Tibial nerve (tissue), 4 donors: ENCODE data around the gene CRYGA. TPM values are rescaled to one million over a fixed set of nuclear protein-coding genes. Genes with fewer than 3 reads are reported as not detected.
"Not testable (repeated sequence)": the region's sequence is repeated elsewhere in the genome, so short reads cannot be mapped to it uniquely, and the experiment has no call there.

ENCODE experiments used
- DNase-seq, 2 donors: peaks; one replicate each; pipeline ENCODE4 v3.0.0-alpha.2; 2019; ENCODE audit warnings: low spot score in 2 of 2
- H3K27ac ChIP-seq, 4 donors: fragments of 200-600 bp; sonication (generic) in 3 of 4; one replicate each; pipeline ENCODE4 v1.5.1; 2017 to 2019; ENCODE audit warnings: mild to moderate bottlenecking in 1 of 4
- H3K27me3 ChIP-seq, 2 donors: fragments of 200-600 bp; sonication (generic) in 1 of 2; one replicate each; pipeline versions ENCODE4 v1.5.1 to v1.6.0; 2017 to 2019
- H3K36me3 ChIP-seq, 3 donors: fragments of 200-600 bp; sonication (generic); one replicate each; pipeline ENCODE4 v1.5.1; 2018 to 2019
- H3K4me1 ChIP-seq, 4 donors: fragments of 200-600 bp; sonication (generic) in 3 of 4; one replicate each; pipeline ENCODE4 v1.5.1; 2017 to 2019
- H3K4me3 ChIP-seq, 4 donors: fragments of 200-600 bp; sonication (generic) in 3 of 4; one replicate each; pipeline ENCODE4 v1.5.1; 2017 to 2019; ENCODE audit warnings: mild to moderate bottlenecking in 1 of 4, moderate library complexity in 1 of 4
- H3K9me3 ChIP-seq, 4 donors: fragments of 200-600 bp; sonication (generic) in 3 of 4; one replicate each; pipeline ENCODE4 v1.5.1; 2017 to 2019
- CTCF ChIP-seq, 5 experiments: fragments of 200-600 bp in 3 of 5; fragments of 450-650 bp in 2 of 5; sonication (generic) in 3 of 5; IDR thresholded peaks; one replicate each; pipeline ENCODE4 v1.5.1; 2016 to 2019; ENCODE audit warnings: antibody characterized with exemption in 5 of 5, mild to moderate bottlenecking in 3 of 5, moderate library complexity in 2 of 5
- EP300 ChIP-seq, 2 donors: sonication (generic); formaldehyde crosslinking; IDR thresholded peaks; one replicate each; pipeline ENCODE4 v1.6.1; 2017; ENCODE audit warnings: antibody characterized with exemption in 2 of 2, mild to moderate bottlenecking in 1 of 2
- POLR2A ChIP-seq, 2 donors: fragments of 450-650 bp; IDR thresholded peaks; one replicate each; pipeline ENCODE4 v1.6.1; 2017; ENCODE audit warnings: antibody characterized with exemption in 2 of 2, mild to moderate bottlenecking in 2 of 2, moderate library complexity in 2 of 2
- WGBS, 2 donors: methylation state at CpG; one replicate each; pipeline ENCODE4 v1.1.5; 2018; 5-methylcytosine and 5-hydroxymethylcytosine counted together
- total RNA-seq, 4 donors: library from RNA; depleted of rRNA; stranded (reverse); fragments of >200 nt; gene quantifications; one replicate each; pipeline ENCODE4 v1.1.0, GENCODE V29; 2016

The CRYGA gene
- total RNA-seq, 4 donors from 2014 or later = not detected

- Histone ChIP-seq H3K27me3 (peaks cover 0 to 37% of the 10 kb centered on the region in 2 donors), H3K36me3 (no peaks in the 10 kb centered on the region), H3K4me1 (peaks cover 0 to 12% (median 3%) of the 10 kb centered on the region in 4 donors), H3K27ac (no peak overlapping the region), H3K4me3 (no peak overlapping the region), H3K9me3 (no peaks in the 10 kb centered on the region)
- WGBS, 2 donors = 95 to 97% methylated on average over 12 of the region's 12 CpGs
- TF ChIP-seq CTCF (IDR thresholded peaks at IDR 0.05) (no peak), POLR2A (IDR thresholded peaks at IDR 0.05) (no peak), EP300 (IDR thresholded peaks at IDR 0.05) (no peak)
- no peak for DNase-seq
These were observed 35.3 kb downstream of the CRYGA start for GRCh38 chr2:208128136-208128535.

- H3K4me1 ChIP-seq = peaks cover 0 to 12% (median 3%) of the 10 kb centered on the region in 4 donors
- H3K9me3 ChIP-seq = no peaks in the 10 kb centered on the region
- no peak overlapping the region for H3K4me3 ChIP-seq
- no peak for TF ChIP-seq CTCF (IDR thresholded peaks at IDR 0.05)
- TF ChIP-seq POLR2A (IDR thresholded peaks at IDR 0.05) = no peak
- no peak for TF ChIP-seq EP300 (IDR thresholded peaks at IDR 0.05)
- no peak overlapping the region for H3K27ac ChIP-seq
- H3K27me3 ChIP-seq = peaks cover 0 to 37% of the 10 kb centered on the region in 2 donors
- H3K36me3 ChIP-seq = no peaks in the 10 kb centered on the region
- DNase-seq = no peak
- 94 to 97% methylated on average over 4 of the region's 4 CpGs for WGBS, 2 donors
These were observed 36.3 kb downstream of the CRYGA start for GRCh38 chr2:208127090-208127489.

DNA sequence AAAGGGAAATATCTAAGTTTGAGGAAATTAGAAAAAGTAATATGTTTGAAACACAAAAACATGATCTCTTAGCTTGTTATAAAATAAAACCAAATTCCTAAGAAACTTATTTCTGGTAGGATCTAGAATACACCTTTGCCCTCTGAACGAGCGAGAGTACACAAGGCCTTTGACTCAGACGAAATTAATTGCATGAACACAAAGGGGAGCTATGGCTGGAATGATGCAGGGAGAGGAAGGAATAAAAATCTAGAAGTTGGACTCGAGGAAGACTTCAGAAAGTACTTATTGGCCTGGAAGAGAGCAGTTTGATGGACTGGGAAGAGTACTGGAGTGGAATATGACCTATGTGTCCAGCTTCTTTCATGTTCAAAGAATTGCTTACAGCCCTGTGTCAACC lies 38.1 kb downstream of the CRYGA start:
- no peak for DNase-seq
- Histone ChIP-seq H3K9me3 (no peaks in the 10 kb centered on the region), H3K36me3 (no peaks in the 10 kb centered on the region), H3K27me3 (peaks cover 0 to 37% of the 10 kb centered on the region in 2 donors), H3K4me3 (no peak overlapping the region), H3K27ac (no peak overlapping the region), H3K4me1 (peaks cover 0 to 12% (median 3%) of the 10 kb centered on the region in 4 donors)
- WGBS, 2 donors = 62 to 64% methylated on average over 4 of the region's 4 CpGs
- TF ChIP-seq CTCF (IDR thresholded peaks at IDR 0.05) = no peak
- no peak for TF ChIP-seq POLR2A (IDR thresholded peaks at IDR 0.05)
- no peak for TF ChIP-seq EP300 (IDR thresholded peaks at IDR 0.05)

- not testable (repeated sequence) for H3K9me3 ChIP-seq, H3K36me3 ChIP-seq, DNase-seq, H3K27ac ChIP-seq
- Histone ChIP-seq H3K27me3 (peaks cover 0 to 37% of the 10 kb centered on the region in 2 donors), H3K4me1 (peaks cover 0 to 12% (median 3%) of the 10 kb centered on the region in 4 donors), H3K4me3 (peak within 1 kb of the TSS in 2 of 4 donors; percentile 4 to 31)
- 9 to 14% methylated on average over 16 to 27 of the region's 46 CpGs for WGBS, 2 donors
These were observed 39.2 kb downstream of the CRYGA start, which contains the start of gene CRYGD for GRCh38 chr2:208124013-208124715. CRYGD (minus strand) TSS chr2:208124524; CDS start chr2:208124473, 51 bp downstream.

GRCh38 chr2:208122248-208122647 lies 41.1 kb downstream of the CRYGA start:
- Histone ChIP-seq H3K27me3 (peaks cover 0 to 33% of the 10 kb centered on the region in 2 donors), H3K36me3 (no peaks in the 10 kb centered on the region), H3K4me3 (no peak overlapping the region), H3K27ac (no peak overlapping the region), H3K9me3 (no peaks in the 10 kb centered on the region), H3K4me1 (peaks cover 0 to 12% (median 3%) of the 10 kb centered on the region in 4 donors)
- 95 to 98% methylated on average over 1 of the region's 1 CpG for WGBS, 2 donors
- TF ChIP-seq POLR2A (IDR thresholded peaks at IDR 0.05) = no peak
- TF ChIP-seq CTCF (IDR thresholded peaks at IDR 0.05) = no peak
- TF ChIP-seq EP300 (IDR thresholded peaks at IDR 0.05) = no peak
- no peak for DNase-seq
